Osteocyte (in vitro differentiated cells): ENCODE results near the gene FAM222B. TPM values are rescaled to one million over a fixed set of nuclear protein-coding genes. Genes with fewer than 3 reads are reported as not detected.

Source experiments
- DNase-seq: peaks from one replicate; pipeline ENCODE4 v3.0.0; 2021; ENCODE audit warnings: mixed read lengths; ENCODE audit not compliant: unreplicated experiment; ENCODE audit errors: extremely low spot score
- H3K27ac Mint-ChIP-seq: one replicate; pipeline ENCODE4 v1.8.0; 2021; ENCODE audit warnings: mild to moderate bottlenecking, mixed read lengths; ENCODE audit not compliant: unreplicated experiment
- H3K27me3 Mint-ChIP-seq: one replicate; pipeline ENCODE4 v1.8.0; 2021; ENCODE audit warnings: mixed read lengths; ENCODE audit not compliant: unreplicated experiment
- H3K36me3 Mint-ChIP-seq: one replicate; pipeline ENCODE4 v1.8.0; 2021; ENCODE audit warnings: mixed read lengths; ENCODE audit not compliant: unreplicated experiment
- H3K4me1 Mint-ChIP-seq: one replicate; pipeline ENCODE4 v1.8.0; 2021; ENCODE audit warnings: mixed read lengths; ENCODE audit not compliant: unreplicated experiment
- H3K4me3 Mint-ChIP-seq: one replicate; pipeline ENCODE4 v1.8.0; 2021; ENCODE audit warnings: mild to moderate bottlenecking, moderate library complexity, mixed read lengths; ENCODE audit not compliant: unreplicated experiment
- H3K9me3 Mint-ChIP-seq: one replicate; pipeline ENCODE4 v1.8.0; 2021; ENCODE audit warnings: mixed read lengths; ENCODE audit not compliant: unreplicated experiment
- total RNA-seq: library from RNA; stranded (reverse); gene quantifications from 2 replicates; pipeline ENCODE4 v1.2.1, GENCODE V29; 2021
- TF ChIP-seq, protein P1 (sequence below): fragments of 200-600 bp; sonication (generic); IDR thresholded peaks from 2 replicates; pipeline ENCODE4 v1.5.0; 2021; ENCODE audit warnings: antibody characterized with exemption, mild to moderate bottlenecking, moderate library complexity

Gene FAM222B
- total RNA-seq, 1 donor from 2014 or later = 21.2 TPM

DNA sequence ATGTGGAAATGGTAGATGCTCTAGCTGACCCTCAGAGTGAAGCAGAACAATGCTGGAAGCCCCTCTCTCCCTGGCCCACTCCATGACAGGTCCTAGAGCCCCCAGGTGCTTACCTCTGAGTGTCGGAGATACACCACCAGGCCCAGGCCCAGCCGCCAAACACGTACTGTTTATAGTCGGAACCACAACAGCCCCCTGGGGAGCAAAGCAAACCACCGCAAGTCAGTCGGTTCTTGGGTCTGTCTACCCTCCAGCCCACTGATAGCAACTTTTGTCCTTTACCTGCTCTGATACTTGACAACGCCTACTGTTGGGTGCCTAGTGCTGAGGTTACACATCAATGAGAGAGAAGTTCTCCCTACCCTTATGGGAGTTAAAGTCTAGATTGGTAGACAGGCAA is 46.2 kb upstream of the FAM222B start:
- H3K36me3 Mint-ChIP-seq = peaks cover 11% of the 10 kb centered on the region
- TF ChIP-seq, protein P1, sequence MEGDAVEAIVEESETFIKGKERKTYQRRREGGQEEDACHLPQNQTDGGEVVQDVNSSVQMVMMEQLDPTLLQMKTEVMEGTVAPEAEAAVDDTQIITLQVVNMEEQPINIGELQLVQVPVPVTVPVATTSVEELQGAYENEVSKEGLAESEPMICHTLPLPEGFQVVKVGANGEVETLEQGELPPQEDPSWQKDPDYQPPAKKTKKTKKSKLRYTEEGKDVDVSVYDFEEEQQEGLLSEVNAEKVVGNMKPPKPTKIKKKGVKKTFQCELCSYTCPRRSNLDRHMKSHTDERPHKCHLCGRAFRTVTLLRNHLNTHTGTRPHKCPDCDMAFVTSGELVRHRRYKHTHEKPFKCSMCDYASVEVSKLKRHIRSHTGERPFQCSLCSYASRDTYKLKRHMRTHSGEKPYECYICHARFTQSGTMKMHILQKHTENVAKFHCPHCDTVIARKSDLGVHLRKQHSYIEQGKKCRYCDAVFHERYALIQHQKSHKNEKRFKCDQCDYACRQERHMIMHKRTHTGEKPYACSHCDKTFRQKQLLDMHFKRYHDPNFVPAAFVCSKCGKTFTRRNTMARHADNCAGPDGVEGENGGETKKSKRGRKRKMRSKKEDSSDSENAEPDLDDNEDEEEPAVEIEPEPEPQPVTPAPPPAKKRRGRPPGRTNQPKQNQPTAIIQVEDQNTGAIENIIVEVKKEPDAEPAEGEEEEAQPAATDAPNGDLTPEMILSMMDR = no peak
- H3K9me3 Mint-ChIP-seq = no peaks in the 10 kb centered on the region
- no peak for DNase-seq
- H3K4me1 Mint-ChIP-seq = peaks cover 30% of the 10 kb centered on the region
- no peak overlapping the region for H3K27ac Mint-ChIP-seq
- H3K4me3 Mint-ChIP-seq = no peak overlapping the region
- no peaks in the 10 kb centered on the region for H3K27me3 Mint-ChIP-seq

DNA sequence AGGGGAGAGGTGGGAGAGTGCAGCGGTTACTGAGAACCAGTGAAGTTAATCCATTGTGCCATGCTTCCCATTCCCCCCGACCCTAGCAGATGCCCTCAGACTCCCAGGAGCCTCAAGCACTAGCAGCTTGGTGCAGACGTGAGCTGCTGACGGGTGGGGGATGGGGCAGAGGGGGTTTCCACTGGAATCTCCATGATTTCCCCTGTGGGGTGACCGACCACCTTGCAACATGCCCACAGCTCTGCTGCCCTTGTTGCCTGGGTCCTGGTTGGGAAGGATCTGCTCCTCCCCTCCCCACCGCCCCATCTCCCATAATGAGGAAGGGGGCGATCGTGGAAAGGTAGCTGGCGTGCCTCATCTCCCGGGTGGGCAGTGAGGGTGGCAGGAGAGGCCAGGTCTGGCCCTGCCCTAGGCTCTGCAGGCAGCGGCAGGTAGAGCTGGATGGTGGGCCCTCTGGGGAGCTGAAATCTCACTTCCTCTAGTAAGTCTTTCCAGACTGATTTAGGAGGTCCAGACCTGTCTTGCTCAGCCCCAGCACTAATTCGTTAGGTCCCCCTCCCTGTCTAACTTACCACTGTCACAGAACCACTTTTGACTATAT is 45.4 kb upstream of the FAM222B start:
- no peak for DNase-seq
- Mint-ChIP-seq H3K9me3 (no peaks in the 10 kb centered on the region), H3K4me1 (peaks cover 22% of the 10 kb centered on the region), H3K4me3 (no peak overlapping the region), H3K27ac (no peak overlapping the region), H3K36me3 (peaks cover 14% of the 10 kb centered on the region), H3K27me3 (no peaks in the 10 kb centered on the region)
- TF ChIP-seq, protein P1 = no peak

DNA sequence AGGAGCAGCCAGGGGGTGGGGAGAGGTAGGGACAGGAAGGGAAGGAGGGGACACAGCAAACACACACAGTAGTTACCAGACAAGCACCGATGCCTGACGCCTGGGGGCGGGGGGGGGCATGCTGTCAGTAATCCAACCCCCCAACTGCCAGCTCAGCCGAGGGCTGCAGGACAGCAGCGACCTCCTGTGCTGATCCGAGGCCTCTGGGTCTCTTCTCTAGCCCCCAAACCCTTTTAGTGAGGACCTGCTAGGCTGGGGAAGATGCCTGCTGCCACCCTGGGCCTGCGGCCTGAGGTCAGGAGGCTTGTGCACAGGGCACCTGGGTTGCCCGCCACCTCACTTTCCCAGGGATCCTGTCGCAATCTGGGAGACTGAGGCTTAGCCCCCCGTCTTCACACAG is 43.4 kb upstream of the FAM222B start:
- H3K36me3 Mint-ChIP-seq = peaks cover 19% of the 10 kb centered on the region
- no peaks in the 10 kb centered on the region for H3K9me3 Mint-ChIP-seq
- TF ChIP-seq, protein P1 = no peak
- H3K4me3 Mint-ChIP-seq = no peak overlapping the region
- DNase-seq = no peak
- no peaks in the 10 kb centered on the region for H3K27me3 Mint-ChIP-seq
- H3K4me1 Mint-ChIP-seq = peaks cover 5% of the 10 kb centered on the region
- H3K27ac Mint-ChIP-seq = no peak overlapping the region

DNA sequence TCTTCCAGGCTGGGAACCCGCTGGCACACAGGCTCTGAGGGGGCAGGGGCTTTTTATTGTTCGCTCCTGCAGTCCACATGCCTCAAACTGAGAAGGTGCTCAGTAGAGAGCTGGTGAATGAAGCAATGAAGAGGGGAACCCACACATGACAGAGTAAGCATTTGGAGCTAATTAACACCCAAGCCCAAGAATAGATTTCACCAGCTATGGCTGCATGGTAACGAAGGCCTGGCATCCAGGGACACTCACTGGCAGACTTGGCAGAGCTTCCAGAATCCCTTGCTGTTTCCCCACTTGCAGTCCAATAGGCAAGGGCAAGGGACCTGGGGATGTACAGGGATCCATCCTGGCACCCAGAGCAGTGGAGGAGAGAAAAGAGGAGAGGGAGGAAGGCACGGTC is 42.8 kb upstream of the FAM222B start:
- H3K4me1 Mint-ChIP-seq = peaks cover 3% of the 10 kb centered on the region
- no peaks in the 10 kb centered on the region for H3K9me3 Mint-ChIP-seq
- peaks cover 19% of the 10 kb centered on the region for H3K36me3 Mint-ChIP-seq
- no peak overlapping the region for H3K4me3 Mint-ChIP-seq
- TF ChIP-seq, protein P1 = no peak
- H3K27ac Mint-ChIP-seq = no peak overlapping the region
- no peak for DNase-seq
- no peaks in the 10 kb centered on the region for H3K27me3 Mint-ChIP-seq

DNA sequence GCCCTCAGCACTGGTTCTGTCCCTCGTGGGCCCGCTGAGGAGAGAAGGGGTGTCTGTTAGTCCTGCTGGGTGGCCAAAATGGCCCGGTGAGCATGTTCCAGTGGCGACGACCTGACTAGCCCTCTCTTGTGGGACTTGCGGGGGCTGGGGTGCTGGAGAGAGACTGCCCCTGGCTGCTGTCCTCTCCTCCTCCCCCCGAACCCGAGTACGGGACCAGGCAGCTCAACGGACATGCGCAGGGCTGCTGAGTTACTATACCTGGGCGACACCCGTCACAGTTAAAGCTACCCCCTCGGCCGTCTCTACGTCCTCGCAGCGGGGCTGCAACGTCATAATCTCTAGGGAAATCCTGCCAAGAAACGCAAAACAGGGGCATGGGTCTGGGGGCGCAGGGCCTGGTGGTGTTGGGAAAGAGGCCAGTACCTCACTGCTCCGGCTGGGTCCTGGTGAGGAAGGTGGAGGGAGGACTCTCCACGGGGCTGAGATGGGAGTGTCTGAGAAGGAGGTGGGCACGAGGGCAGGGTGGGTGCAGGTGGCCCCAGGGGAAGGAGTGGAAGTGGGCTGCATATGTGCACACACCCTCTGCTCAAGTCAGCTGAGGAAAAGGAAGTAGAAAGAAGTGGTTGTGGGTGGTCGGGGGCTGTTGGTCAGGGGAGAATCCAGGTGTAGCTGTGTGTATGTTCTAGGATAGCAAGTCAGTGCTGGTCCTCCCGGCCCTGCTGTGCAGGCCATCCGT is 41.5 kb upstream of the FAM222B start:
- Mint-ChIP-seq H3K27ac (no peak overlapping the region), H3K4me3 (no peak overlapping the region), H3K36me3 (peaks cover 24% of the 10 kb centered on the region), H3K4me1 (no peaks in the 10 kb centered on the region), H3K9me3 (no peaks in the 10 kb centered on the region), H3K27me3 (no peaks in the 10 kb centered on the region)
- no peak for DNase-seq
- TF ChIP-seq, protein P1 = no peak
